HEK293 (cell line): ENCODE measurements around the gene SUPT3H.

Experiments used
- CTCF ChIP-seq: fragments of 450-650 bp; formaldehyde crosslinking; IDR thresholded peaks from 2 replicates; pipeline ENCODE4 v1.5.1; 2016; ENCODE audit warnings: missing biosample characterization, missing genetic modification characterization
- GFI1B ChIP-seq: fragments of 450-650 bp; formaldehyde crosslinking; IDR thresholded peaks from 2 replicates; pipeline ENCODE4 v1.5.1; 2016; ENCODE audit warnings: missing biosample characterization, missing genetic modification characterization
- ZNF610 ChIP-seq: fragments of 450-650 bp; formaldehyde crosslinking; IDR thresholded peaks from 2 replicates; pipeline ENCODE4 v1.5.1; 2016; ENCODE audit warnings: missing biosample characterization, missing genetic modification characterization, borderline replicate concordance
- ZNF692 ChIP-seq: fragments of 450-650 bp; formaldehyde crosslinking; IDR thresholded peaks from 2 replicates; pipeline ENCODE4 v1.5.1; 2016; ENCODE audit warnings: missing biosample characterization, missing genetic modification characterization
- ZNF785 ChIP-seq: fragments of 450-650 bp; formaldehyde crosslinking; IDR thresholded peaks from 2 replicates; pipeline ENCODE4 v1.5.1; 2016; ENCODE audit warnings: missing biosample characterization, missing genetic modification characterization

DNA sequence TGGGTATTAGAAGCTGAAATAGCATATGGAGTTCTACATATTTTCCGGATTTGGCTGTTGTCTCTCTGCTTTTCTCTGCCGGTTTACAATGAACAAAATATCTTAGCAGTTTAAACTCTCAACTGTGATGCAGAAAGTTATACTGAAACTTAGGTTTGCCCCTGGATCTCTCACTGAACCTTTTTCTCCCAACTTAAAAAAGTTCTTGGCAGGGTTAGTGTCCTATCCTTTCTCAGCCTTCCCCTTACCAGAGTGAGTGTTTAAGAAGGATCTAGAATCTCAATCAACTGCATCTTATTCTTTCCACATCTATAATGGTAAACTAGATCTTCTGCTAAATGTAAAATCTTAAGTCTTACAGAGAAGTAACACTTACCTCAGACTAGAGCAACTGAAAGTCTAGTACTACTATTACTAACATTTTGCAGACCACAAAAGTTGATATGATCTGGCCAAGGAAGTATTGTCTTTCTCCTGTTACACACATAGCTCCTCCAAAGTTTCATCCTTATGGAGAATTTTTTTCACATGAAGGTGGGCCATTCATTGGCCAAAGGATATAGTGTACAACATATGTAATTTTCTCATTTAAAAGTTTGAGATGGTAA is 441.9 kb downstream of the SUPT3H start:
- TF ChIP-seq GFI1B (tag by site-specific recombination) (no peak), ZNF785 (tag by site-specific recombination) (no peak), CTCF (tag by site-specific recombination) (no peak), ZNF610 (tag by site-specific recombination) (no peak), ZNF692 (tag by site-specific recombination) (no peak)
